GM12892 (cell line): ENCODE measurements around the gene HK2.

Experiments used
- POLR2A ChIP-seq: IDR thresholded peaks from 2 replicates; pipeline ENCODE4 v1.6.1; 2011; ENCODE audit warnings: low read depth, low read length, control low read depth
- POLR2AphosphoS5 ChIP-seq: IDR thresholded peaks from 2 replicates; pipeline ENCODE4 v1.6.1; 2011; ENCODE audit warnings: low read depth, low read length, control low read depth
- TAF1 ChIP-seq: IDR thresholded peaks from 2 replicates; pipeline ENCODE4 v1.6.1; 2011; ENCODE audit warnings: low read depth, mild to moderate bottlenecking, control low read depth, low read length, borderline replicate concordance

GRCh38 chr2:74877781-74878433 is 44.0 kb downstream of the HK2 start:
- TF ChIP-seq POLR2A, result no peak
- TF ChIP-seq POLR2AphosphoS5, result no peak
- no peak for TF ChIP-seq TAF1
